ENCODE measurements around the gene ROBO1. TPM values are rescaled to one million over a fixed set of nuclear protein-coding genes. Genes with fewer than 3 reads are reported as not detected.

ROBO1 gene
- total and polyA plus RNA-seq, 2 of the 8 experiments (the other 6 are each of a cell fraction or from before 2014, with no cell fraction given) = 51.4 to 91.0 TPM

DNA sequence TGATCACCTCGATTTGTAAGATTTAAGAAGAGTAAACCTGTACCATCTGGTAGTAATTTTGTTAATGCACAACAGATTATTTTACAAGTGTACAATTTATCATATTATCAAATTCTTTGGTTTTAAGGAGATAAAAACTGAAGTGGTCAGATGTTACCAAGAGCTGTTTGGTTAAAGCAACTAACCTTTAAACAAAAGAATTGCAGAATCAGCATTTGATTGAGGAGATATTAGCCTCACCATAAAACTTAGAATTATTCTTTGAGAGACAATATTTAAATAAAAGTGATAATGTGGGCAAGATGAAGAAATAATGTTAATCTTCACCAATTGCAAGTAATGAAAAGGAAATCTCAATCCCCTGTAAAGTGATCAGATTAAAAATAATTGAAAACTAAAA, 1034.9 kb downstream of the ROBO1 start:
- Histone ChIP-seq H4K8ac (ENCODE audit: extremely low read depth, insufficient read depth, low read length) (no peak overlapping the region), H4K91ac (replicated peaks; ENCODE audit: insufficient read length, low read length) (no peak overlapping the region), H3K4ac (replicated peaks; ENCODE audit: insufficient read length, low read depth, low read length) (no peak overlapping the region), H3K4me3 (ENCODE audit: extremely low read depth in 1 of 4, insufficient read depth in 2 of 4, low read depth in 3 of 4, low read length in 4 of 4) (no peak overlapping the region), H3K14ac (ENCODE audit: insufficient read length) (no peak overlapping the region), H3K23ac (ENCODE audit: insufficient read length) (no peak overlapping the region), H4K5ac (ENCODE audit: insufficient read length, low read depth, low read length) (no peak overlapping the region), H3K9ac (replicated peaks in 1 of 4; ENCODE audit: extremely low read depth in 1 of 4, low read depth in 3 of 4, low read length in 3 of 4) (no peak overlapping the region), H3K79me2 (ENCODE audit: control insufficient read depth in 1 of 2, insufficient read depth in 2 of 2, low read length in 2 of 2) (no peaks in the 10 kb centered on the region), H2AK5ac (ENCODE audit: low read depth, low read length) (no peak overlapping the region), H2BK20ac (ENCODE audit: low read length) (no peak overlapping the region), H3K4me2 (ENCODE audit: insufficient read depth in 1 of 2, low read depth in 2 of 2, low read length in 2 of 2) (no peak overlapping the region), H3K27ac (ENCODE audit: low read depth, low read length) (no peak overlapping the region), H3K27me3 (replicated peaks in 1 of 4; ENCODE audit: control insufficient read depth in 3 of 4, extremely low read depth in 1 of 4, insufficient read depth in 3 of 4, low read length in 3 of 4) (no peaks in the 10 kb centered on the region), H3K4me1 (replicated peaks in 1 of 4; ENCODE audit: control insufficient read depth in 3 of 4, insufficient read depth in 4 of 4, low read length in 3 of 4) (peaks cover 0 to 6% (median under 1%) of the 10 kb centered on the region in 4 experiments; a peak in 2 of 7 replicates), H2BK15ac (ENCODE audit: low read length) (no peak overlapping the region), H3K18ac (ENCODE audit: extremely low read depth, low read length) (no peak overlapping the region), H3K56ac (replicated peaks; ENCODE audit: insufficient read length, low read depth, low read length) (no peak overlapping the region), H3K36me3 (ENCODE audit: control insufficient read depth in 2 of 4, insufficient read depth in 4 of 4, low read length in 3 of 4) (no peaks in the 10 kb centered on the region), H2BK12ac (ENCODE audit: low read depth, low read length) (no peak overlapping the region), H3K79me1 (ENCODE audit: low read depth, low read length) (no peaks in the 10 kb centered on the region), H4K20me1 (replicated peaks in 1 of 2; ENCODE audit: control insufficient read depth in 1 of 2, insufficient read depth in 2 of 2, low read length in 2 of 2) (no peaks in the 10 kb centered on the region), H2BK5ac (ENCODE audit: low read depth, low read length) (no peak overlapping the region), H3K23me2 (ENCODE audit: low read depth, low read length) (no peaks in the 10 kb centered on the region), H2BK120ac (replicated peaks; ENCODE audit: low read depth, low read length) (no peak overlapping the region), H3K9me3 (ENCODE audit: insufficient read depth in 2 of 2, low read depth in 1 of 2, low read length in 1 of 2) (no peaks in the 10 kb centered on the region), H2AFZ (ENCODE audit: low read length) (no peak overlapping the region)
- ChIA-PET CTCF (ENCODE audit: partially characterized antibody) (interaction anchor here (4.2 kb wide), 1 partner anchor 9 kb away, joined by 26 read pairs; no protein-coding TSS in a partner anchor), POLR2A (ENCODE audit: partially characterized antibody) (no interaction called here)
- no peak for DNase-seq (ENCODE audit: low read depth in 1 of 2, low spot score in 2 of 2)
- 84% methylated on average over 1 of the region's 1 CpG; no CpG with 5 or more reads in 1 of the 2 experiments for WGBS, 2 experiments (ENCODE audit: extremely low coverage in 1 of 2, insufficient coverage in 1 of 2, insufficient read length in 1 of 2, insufficient replicate concordance in 2 of 2, low coverage in 1 of 2, low lambda C conversion rate in 2 of 2, missing lambda C conversion rate in 1 of 2)
- no peak for TF ChIP-seq BACH1 (IDR thresholded peaks at IDR 0.05; ENCODE audit: low read length)
- TF ChIP-seq MAFK (IDR thresholded peaks at IDR 0.05; ENCODE audit: low read depth, low read length) = peak; percentile 36; the same call in 1 of the 2 replicates
- no peak for FAIRE-seq
